Lung microvascular endothelial cell (primary cell): ENCODE data around the gene BTG3. TPM values are rescaled to one million over a fixed set of nuclear protein-coding genes. Genes with fewer than 3 reads are reported as not detected.

Experiments
- DNase-seq, 2 donors: peaks; one replicate each; pipeline versions ENCODE4 v3.0.0 to v3.0.0-alpha.2; 2010; ENCODE audit warnings: low read depth in 2 of 2
- total RNA-seq: library from RNA; depleted of rRNA; stranded (reverse); fragments of >200 nt; gene quantifications from 2 replicates; pipeline ENCODE4 v1.2.1, GENCODE V29; 2014

The BTG3 gene
- total RNA-seq, 1 donor from 2014 or later = 10.9 TPM

GRCh38 chr21:17585875-17586450, 26.7 kb downstream of the BTG3 start:
- peak; percentile 63 to 74 for DNase-seq

GRCh38 chr21:17583898-17584297, 28.8 kb downstream of the BTG3 start:
- no peak for DNase-seq

GRCh38 chr21:17580319-17580718, 32.4 kb downstream of the BTG3 start:
- DNase-seq = no peak

- no peak for DNase-seq
These were observed 33.8 kb downstream of the BTG3 start for GRCh38 chr21:17578876-17579275.

- no peak for DNase-seq
These were observed 34.5 kb downstream of the BTG3 start for GRCh38 chr21:17578162-17578561.

GRCh38 chr21:17577701-17578100, 35.0 kb downstream of the BTG3 start:
- DNase-seq = no peak

GRCh38 chr21:17576080-17576835, 36.4 kb downstream of the BTG3 start:
- DNase-seq = no peak

- DNase-seq = no peak
These were observed 37.6 kb downstream of the BTG3 start for GRCh38 chr21:17575076-17575475.

GRCh38 chr21:17572431-17572830, 40.3 kb downstream of the BTG3 start:
- DNase-seq = no peak

GRCh38 chr21:17570786-17571185, 41.9 kb downstream of the BTG3 start:
- DNase-seq = no peak

GRCh38 chr21:17560377-17561025, 52.2 kb downstream of the BTG3 start:
- DNase-seq = no peak

GRCh38 chr21:17554679-17555465, 57.8 kb downstream of the BTG3 start:
- peak; percentile 36 to 69 for DNase-seq

GRCh38 chr21:17554120-17554519, 58.6 kb downstream of the BTG3 start:
- DNase-seq = no peak

- no peak for DNase-seq
These were observed 60.3 kb downstream of the BTG3 start for GRCh38 chr21:17552410-17552809.

GRCh38 chr21:17550671-17551308, 61.9 kb downstream of the BTG3 start:
- no peak for DNase-seq

GRCh38 chr21:17548262-17548661, 64.4 kb downstream of the BTG3 start:
- peak in 1 of 2 donors; percentile 42 for DNase-seq

GRCh38 chr21:17545007-17545406, 67.7 kb downstream of the BTG3 start:
- DNase-seq = no peak
